SK-N-DZ (cell line): ENCODE results near the gene RBM10.

ENCODE experiments used
- DNase-seq: peaks from one replicate; pipeline ENCODE4 v3.0.0-alpha.2; 2015; ENCODE audit warnings: low spot score

Gene RBM10

DNA sequence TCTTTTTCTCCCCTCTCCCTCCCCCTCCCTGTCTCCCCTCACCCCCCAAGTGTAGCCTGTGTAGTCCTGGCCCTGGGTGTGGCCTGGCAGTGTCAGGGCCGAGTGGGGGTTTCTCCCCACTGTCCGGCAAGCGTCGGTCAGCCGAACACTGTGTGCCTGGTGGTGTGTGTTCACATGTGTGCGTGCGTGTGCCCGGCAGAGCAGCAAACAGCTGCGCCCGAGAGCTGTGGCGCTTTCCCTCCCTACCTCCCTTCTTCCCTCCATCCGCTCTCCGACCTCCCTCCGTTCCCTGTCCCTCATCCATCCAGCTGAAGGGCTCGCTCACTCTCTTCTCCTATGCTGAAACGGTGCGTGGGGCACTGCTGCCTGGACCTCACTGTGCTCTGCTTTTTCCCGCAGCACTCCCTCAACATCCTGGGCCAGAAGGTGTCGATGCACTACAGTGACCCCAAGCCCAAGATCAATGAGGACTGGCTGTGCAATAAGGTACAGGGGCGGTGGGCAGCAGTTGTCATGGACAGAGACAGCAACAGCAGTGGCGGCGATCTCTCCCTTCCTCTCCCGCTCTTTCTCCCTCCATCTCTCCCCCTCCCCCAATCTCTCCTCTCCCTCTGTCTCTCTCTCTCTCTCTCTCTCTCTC, 31.2 kb downstream of the RBM10 start:
- DNase-seq, result no peak

DNA sequence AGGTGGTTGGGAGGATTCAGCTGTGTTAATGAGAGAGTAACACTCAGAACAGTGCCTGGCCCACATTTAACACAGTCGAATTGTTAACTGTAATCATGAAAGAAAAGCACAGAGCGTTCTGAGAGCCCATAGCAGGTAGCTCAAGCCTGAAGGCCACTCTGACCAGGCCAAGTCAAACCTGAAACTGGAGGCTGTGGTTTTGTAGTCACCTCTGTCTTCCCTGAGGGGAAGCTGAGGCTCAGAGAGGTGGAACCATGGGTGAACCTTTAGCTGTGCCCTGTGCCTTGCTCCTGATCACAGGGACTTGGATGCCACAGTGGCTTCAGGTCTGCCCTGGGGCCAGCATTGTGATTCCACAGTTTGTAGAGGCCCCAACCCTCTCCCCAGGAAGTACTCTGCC, 32.1 kb downstream of the RBM10 start:
- DNase-seq, result no peak

DNA sequence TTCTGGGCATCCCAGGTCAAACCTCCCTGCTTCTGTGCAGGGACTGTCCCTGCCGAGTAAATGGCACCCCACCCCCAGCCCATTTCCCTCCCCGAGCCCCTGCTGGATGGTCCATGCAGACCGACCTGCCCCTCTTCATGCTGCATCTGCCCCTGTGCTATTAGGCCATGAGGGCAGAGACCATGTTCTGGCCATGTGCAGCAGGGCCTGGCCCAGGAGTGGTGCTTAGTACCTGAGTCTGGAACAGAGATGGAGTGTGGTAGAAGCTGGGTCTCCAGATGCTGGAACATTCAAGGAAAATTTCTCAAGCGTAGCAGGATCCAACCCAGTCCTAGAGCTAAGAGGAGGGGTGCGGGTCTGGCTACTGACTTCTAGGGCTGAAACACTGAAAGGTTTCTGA, 33.3 kb downstream of the RBM10 start:
- no peak for DNase-seq

DNA sequence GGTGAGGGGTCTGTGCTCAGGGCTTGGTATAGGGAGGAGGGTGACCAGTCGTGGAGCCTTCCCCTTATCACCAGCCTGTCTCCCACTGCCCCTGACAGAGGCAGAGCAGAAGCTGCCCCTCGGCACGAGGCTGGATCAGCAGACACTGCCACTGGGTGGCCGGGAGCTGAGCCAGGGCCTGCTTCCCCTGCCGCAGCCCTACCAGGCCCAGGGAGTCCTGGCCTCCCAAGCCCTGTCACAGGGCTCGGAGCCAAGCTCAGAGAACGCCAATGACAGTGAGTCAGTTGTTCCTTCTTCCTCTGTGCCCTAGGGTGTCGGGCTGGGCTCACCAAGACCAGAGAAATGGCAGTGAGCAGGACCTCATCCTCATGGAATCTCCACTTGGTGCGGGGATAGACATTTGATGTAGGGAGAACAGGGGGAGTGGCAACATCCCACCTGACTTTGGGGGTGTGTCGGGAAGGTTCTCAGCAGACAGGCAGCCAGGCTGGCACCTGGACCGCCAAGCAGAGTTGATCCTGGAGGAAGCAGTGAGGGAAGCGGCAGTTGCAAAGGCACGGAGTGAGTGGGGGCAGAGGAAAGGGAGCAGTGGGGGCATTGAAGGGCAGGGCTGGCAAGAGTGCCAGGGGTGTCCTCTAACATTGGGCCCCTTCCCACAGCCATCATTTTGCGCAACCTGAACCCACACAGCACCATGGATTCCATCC, 34.4 kb downstream of the RBM10 start:
- no peak for DNase-seq

DNA sequence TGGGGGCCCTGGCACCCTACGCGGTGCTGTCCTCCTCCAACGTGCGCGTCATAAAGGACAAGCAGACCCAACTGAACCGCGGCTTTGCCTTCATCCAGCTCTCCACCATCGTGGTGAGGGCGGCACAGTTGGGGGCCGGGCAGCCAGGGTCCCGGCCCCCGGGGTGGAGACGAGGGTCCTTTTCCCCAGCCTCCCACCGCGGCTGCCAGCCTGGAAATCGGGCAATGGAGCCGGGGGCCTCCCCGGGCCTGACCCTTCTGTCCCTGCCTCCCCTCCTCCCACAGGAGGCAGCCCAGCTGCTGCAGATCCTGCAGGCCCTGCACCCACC, 34.9 kb downstream of the RBM10 start:
- DNase-seq, result no peak

DNA sequence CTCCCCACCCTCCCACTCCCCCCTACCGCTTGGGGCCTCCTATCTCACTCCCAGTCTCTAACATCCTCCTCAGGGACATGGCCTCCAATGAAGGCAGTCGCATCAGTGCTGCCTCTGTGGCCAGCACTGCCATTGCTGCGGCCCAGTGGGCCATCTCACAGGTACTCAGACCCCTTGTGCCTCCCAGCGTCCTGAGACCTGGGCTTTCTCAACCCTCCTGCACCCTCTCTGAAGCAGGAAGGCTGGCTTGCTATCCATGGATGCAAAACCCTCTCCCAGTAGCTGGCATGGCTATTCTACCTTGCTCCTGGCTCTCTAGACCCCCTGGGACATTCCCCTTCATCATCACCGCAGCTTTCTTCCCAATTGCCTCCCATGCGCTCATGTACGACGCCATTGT, 35.3 kb downstream of the RBM10 start:
- no peak for DNase-seq

DNA sequence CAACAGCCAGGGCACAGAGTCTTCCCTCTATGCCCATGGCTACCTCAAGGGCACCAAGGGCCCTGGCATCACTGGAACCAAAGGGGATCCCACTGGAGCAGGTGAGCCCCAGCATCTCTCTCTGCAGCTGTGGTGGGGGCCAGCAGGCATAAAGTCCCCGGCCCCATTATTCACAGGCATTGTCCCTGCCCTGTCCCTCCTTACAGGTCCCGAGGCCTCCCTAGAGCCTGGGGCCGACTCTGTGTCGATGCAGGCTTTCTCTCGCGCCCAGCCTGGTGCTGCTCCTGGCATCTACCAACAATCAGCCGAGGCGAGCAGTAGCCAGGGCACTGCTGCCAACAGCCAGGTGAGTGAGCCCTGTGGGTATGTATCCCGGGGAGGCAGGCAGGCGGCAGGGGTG, 36.3 kb downstream of the RBM10 start:
- DNase-seq, result no peak

DNA sequence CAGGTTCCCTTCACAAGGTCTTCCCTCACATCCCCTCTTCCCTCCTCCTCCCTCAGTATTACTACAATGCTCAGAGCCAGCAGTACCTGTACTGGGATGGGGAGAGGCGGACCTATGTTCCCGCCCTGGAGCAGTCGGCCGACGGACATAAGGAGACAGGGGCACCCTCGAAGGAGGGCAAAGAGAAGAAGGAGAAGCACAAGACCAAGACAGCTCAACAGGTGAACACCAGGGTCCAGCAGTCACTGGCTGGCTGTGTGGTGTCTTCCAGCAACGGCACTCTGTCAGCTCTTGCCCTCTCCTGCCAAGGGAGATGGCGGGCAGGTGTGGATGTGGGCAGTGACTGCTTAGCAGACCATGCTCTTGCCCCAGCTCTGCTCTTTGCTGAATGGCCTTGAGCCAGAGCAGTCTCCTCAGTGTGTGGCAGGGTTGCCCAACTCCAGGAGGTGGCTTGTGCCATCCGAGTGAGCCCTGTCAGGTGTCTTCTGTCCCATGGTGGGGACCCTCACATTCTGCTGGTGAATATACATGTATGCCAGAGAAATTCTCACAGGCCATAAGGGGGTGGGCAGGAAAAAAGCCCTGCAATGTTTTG, 37.2 kb downstream of the RBM10 start:
- no peak for DNase-seq

DNA sequence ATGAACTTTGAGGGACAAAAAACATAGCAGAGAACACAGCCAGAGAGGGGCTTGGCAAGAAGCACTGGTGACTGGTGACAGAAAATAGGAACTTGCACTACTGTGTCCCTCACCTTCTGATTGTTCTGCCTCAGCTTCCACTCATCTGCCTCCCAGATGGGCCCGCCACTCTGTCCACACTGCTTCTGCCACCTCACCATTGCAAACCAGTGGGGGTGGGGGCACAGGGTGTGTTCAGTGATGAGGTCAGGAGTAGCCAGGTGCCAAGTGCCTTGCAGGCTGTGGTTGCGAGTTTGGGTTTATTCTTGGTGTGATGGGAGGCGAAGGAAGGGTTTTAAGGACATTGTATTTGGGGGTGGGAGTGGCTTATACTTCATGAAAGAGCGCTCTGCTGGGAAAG, 39.5 kb downstream of the RBM10 start:
- DNase-seq, result no peak

DNA sequence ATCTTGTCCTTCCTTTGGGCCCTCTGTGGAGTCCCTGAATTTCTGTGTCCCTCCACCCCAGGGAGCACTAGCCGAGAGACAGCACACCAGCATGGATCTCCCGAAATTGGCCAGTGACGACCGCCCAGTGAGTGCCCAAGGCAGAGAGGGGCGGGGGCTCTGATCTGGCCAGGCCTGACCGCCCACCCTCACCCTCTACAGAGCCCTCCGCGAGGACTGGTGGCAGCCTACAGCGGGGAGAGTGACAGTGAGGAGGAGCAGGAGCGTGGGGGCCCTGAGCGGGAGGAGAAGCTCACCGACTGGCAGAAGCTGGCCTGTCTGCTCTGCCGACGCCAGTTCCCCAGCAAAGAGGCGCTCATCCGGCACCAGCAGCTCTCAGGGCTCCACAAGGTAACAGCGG, 40.2 kb downstream of the RBM10 start:
- no peak for DNase-seq

DNA sequence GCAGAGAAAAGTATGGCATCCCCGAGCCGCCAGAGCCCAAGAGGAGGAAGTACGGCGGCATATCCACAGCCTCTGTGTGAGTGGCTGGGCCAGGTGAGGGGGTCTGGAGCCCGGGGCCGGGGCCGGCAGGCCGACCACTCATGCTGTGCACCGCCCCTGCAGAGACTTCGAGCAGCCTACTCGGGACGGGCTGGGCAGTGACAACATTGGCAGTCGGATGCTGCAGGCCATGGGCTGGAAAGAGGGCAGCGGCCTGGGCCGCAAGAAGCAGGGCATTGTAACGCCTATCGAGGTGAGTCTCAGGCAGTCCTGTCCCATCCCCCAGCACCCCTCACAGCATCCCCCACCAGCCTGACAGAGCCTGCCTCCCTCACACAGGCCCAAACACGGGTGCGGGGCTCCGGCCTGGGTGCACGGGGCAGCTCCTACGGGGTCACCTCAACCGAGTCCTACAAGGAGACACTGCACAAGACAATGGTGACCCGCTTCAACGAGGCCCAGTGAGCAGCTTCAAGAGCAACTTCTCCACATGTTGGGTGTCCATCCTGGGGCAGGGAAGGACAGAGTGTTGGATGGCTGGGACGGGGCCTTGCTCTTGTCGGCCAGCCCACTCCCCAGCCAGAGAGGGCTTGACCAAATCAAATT, 41.2 kb downstream of the RBM10 start:
- no peak for DNase-seq

DNA sequence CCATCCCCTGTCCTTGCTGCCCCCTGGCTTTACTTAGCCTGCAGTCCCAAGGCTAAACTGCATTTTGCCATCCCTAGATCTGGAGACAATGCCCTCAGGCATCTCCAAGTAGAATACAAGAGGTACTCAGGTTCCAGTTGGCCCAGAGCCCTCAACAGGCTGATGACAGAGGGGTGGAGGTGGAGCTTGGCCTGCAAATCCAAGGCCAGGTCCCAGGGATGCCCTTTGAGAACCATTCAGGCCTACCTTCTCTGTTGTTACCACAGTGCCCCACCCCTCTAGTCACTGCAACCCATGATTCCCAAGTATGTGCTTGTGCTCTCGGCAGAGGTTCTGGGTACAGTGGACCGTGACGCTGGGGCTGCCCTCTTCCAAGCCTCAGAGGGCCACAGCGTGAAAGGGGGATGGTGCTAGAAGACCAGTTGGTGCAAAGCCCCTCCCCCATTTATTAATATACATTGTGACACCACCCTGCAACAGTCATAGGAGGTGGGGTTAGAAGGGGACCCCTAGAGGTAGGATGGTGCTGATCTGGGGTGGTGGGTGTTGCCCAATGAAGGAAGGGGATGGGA, 42.2 kb downstream of the RBM10 start:
- no peak for DNase-seq

DNA sequence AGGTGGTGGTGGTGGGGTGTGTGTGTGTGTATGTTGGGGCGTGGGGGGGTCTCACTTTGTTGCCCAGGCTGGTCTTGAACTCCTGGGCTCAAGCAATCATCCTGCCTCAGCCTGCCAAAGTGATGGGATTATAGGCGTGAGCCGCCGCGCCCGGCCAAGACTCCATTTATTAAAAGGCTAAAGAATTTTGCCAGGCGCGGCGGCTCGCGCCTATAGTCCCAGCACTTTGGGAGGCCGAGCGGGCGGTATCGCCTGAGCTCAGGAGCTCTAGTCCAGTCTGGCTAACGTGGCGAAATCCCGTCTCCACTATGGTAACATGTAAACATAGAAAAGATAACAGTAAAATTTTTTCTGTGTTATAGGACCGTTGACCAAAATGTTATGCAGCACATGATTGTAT, 44.9 kb downstream of the RBM10 start:
- DNase-seq, result no peak

DNA sequence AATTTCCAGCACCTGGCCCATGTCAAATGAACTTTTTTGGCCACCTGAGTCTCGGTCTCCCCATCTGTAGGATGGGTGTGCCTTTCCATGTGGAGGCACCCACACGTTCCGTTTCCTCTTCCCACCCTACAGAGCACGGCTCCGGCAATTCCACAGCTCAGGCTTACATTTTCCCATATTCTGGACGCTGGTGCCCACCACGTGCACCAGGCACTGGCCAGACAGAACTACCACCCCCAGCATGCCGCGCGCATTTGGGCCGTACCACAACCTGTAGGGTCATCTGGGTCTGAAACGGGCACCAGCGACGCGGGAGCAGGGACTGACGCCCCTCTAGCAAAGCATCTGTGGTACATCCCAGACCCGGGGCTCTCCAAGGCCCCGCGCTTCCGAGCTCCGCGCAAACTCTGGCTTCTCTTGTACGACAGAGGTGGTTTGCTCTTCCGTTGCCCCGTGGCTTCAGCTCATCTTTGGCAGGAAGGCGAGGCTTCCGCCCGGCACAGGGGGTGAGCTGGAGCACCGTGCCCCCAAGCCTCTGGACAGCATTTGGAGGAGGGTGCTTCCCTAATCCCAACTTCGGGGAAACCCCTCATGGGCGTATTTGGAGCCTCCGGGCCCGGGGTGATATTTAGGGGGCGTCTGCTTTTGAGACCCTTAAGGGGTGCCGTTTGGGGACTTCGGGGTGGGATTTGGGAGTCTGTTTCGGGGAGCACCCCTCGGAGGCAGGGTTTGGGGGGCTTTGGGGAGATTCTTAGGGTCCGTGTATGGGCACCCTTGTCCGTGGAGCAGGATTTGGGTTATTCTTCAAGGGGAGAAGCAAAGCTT, 45.6 kb downstream of the RBM10 start:
- peak; percentile 94 for DNase-seq

DNA sequence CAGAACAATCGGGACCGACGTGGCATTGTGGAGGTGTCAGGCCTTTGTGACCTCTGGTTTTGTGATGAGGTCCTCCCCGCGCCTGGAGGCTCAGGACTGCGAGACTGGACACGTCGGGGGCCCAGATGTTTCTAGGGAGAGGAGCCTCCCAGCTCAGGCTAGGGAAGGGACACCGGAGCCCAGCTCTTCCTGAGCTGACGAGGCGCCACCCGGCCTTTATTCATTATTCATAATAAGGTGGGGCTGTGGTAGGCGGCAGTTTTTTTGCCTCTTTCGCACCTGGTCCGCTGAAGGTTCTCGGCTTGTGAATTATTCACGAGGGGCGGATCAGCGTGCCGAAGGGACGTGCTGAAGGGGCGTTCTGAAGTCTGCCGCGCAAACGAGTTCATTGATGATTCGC, 46.3 kb downstream of the RBM10 start:
- peak; percentile 11 for DNase-seq

DNA sequence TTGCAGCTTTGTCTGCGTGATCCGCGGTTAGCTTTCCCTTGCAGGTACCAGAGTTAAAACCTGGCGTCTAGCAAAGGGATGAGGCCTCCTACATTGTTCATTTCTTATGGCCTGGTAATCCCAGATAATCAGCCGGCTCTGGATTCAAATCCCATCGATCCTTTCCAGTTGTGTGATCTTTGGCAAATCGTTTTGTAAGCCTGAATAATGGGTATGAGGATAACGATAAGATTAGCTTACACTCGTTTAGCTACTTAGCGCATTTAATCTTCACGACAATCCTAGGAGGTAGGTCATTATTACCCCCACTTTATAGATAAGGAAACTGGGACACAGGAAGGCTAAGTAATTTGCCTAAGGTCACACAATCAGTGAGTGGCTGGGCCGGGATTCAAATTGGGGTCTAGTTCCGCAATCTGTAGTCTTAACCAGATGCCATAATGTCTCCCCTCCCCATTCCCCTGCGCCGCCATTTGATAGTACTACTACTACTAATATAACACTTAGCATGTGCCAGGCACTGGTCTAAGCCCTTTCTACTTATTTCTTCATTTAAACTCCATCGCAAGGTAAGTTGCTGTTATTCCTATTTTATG, 46.9 kb downstream of the RBM10 start:
- no peak for DNase-seq

DNA sequence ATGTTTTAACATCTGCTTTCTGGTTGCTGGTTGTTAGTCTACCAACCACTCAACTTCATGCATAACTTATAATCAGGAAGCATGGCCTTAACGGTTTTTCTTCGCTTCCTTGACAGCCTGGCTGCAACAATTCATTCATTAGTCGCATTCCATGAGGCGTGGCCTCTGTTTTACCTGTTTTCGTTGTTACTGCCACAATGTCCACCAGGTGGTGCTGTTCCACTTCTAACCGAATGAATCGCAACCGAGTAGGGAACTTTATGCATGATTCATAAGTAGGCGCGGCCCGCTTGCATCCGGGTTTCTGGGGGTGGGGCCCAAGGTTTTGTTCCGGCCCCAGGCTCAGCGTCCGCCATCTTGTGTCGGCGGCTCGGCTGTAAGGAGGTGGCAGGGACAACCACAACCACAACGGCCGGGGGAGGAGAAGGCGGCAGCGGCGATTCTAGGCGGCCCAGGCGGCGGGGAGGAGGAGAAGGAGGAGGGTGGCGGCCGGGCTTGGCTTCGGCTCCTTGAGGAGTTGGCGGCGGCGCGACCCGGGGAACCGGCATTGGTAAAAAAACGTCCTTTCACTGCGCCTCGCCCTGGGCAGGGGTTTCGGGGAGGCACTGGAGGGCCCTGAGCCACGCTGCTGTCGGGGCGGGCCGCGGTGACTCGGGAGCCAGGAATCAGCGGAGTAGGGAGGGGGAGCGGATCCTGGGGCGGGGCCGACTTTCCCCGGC, 48.6 kb downstream of the RBM10 start, which contains the start of gene UBA1:
Gene UBA1, plus strand, starts transcription at position 355 of the 719 bp plus-strand sequence. CDS start 4,974 bp downstream, outside the sequence.
- DNase-seq, result peak; percentile 93

DNA sequence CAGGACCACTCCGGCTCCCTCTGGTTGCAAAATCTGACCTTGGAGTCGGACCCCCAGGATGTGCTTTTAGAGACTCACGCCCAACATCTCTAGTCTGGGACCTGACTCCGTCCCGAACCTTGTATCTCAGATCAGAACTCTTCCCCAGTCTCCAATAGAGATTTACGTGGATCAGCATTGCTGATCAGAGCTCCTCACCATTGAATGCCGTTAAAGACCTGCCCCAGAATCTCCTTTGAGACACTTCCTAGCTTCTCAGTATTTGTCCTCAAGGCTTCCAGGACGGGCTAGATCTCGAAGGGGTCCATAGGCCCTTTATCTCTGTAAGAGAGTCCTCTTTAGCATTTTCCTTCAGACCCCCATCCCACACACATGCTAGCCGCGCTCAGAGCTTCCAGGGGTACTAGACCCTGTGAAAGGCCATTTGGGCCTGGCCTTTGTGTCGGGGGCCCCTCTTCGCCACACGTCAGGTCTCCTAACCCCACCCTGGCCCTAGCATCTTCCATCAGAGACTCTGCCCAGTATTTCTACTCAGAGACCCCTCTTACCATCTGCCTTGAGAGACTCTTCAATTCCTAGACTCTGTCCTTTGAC, 49.3 kb downstream of the RBM10 start:
- DNase-seq, result peak; percentile 17

DNA sequence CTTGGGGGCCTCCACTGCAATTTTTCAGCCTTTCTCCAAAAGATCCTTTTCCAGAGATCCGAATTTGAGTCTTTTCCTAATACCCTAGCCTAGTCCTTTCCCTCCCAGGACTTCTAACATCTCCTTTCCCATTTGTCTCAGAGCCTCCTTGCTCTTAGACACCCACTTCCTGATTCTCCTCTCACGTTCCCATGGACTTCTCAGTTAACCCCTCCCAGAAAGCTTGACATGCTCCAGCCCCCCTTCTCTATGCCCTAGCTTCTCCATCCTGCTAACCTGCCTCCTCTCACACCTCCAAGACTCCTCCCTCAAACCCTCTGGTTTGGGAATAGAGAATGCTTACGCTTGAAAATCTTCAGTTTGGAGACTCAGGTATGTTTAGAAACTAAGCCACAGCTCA, 51.1 kb downstream of the RBM10 start:
- no peak for DNase-seq

DNA sequence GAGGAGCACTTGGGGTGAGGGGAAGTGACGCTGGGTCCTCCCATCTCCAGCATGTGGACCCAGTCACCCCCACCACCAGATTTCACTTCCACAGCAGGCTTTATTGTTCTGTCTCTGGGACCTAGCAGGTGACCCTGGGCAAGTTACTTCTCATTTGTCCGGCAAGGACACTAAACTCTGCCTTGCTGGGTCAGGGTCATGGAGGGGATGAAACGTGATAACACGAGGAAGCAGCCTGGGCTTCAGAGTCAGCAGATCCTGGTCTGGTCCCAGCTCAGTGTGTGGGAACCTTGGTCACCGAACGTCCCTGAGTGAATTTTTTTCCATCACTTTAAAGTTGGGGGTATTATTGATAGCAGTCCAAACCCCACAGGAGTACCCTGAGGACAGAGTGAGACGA, 52.5 kb downstream of the RBM10 start:
- DNase-seq, result no peak
